Measurements from ENCODE around the gene AOC1. TPM values are rescaled to one million over a fixed set of nuclear protein-coding genes. Genes with fewer than 3 reads are reported as not detected.

The AOC1 gene
- total RNA-seq, 1 experiment from 2014 or later, result not detected

DNA sequence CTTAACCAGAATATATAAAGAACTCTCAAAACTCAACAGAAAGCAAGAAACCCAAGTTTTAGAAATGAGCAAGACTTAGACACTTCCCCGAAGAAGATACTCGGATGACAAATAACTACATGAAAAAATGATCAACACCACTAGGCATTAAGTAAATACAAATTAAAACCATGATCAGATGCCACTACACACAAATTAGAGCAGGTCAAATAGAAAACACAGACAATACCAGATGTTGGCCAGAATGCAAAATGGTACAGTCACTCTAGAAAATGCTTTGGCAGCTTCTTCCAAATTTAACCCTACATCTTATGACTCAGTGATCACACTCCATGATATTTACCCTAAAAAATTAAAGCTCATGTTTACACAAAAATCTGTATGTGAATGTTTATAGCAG lies 33.3 kb upstream of the AOC1 start:
- Histone ChIP-seq H3F3A (ENCODE audit: low read length, unreplicated experiment) (no peaks in the 10 kb centered on the region), H3K79me2 (ENCODE audit: low read length) (no peaks in the 10 kb centered on the region), H3K27ac (ENCODE audit: low read length) (no peak overlapping the region), H3K9me2 (replicated peaks; ENCODE audit: low read length) (no peaks in the 10 kb centered on the region), H3K4me3 (ENCODE audit: low read length) (no peak overlapping the region), H3K9me3 (ENCODE audit: low read length) (no peaks in the 10 kb centered on the region), H3K36me3 (ENCODE audit: low read depth, low read length) (no peaks in the 10 kb centered on the region), H3K4me1 (ENCODE audit: insufficient read depth, low read length) (no peaks in the 10 kb centered on the region), H4K20me1 (ENCODE audit: low read length) (no peaks in the 10 kb centered on the region), H3K9ac (ENCODE audit: low read length) (no peak overlapping the region), H3K27me3 (ENCODE audit: low read length) (peaks cover 45% of the 10 kb centered on the region; the same call in 1 of the 2 replicates), H3K4me2 (ENCODE audit: low read length) (no peak overlapping the region), H2AFZ (ENCODE audit: low read length) (no peak overlapping the region)
- DNase-seq (no peak), ATAC-seq (no peak)
- TF ChIP-seq EZH2 (IDR thresholded peaks at IDR 0.05; ENCODE audit: low read length, unreplicated experiment) (no peak), CTCF (conservative IDR thresholded peaks at IDR 0.05; ENCODE audit: low read depth, low read length) (no peak), EZH2phosphoT487 (IDR thresholded peaks at IDR 0.05; ENCODE audit: borderline replicate concordance, low read length) (no peak)
- ChIA-PET POLR2A (ENCODE audit: unreplicated experiment) (no interaction called here), CTCF (no interaction called here)
- intact Hi-C loops (cut with micrococcal nuclease), result no loop called here
- BruUV-seq (replicated peaks), result no TSS peak

GRCh38 chr7:150820148-150820547 lies 32.2 kb upstream of the AOC1 start:
- no TSS peak for BruUV-seq (replicated peaks)
- TF ChIP-seq CTCF (conservative IDR thresholded peaks at IDR 0.05; ENCODE audit: low read depth, low read length) (no peak), EZH2 (IDR thresholded peaks at IDR 0.05; ENCODE audit: low read length, unreplicated experiment) (no peak), EZH2phosphoT487 (IDR thresholded peaks at IDR 0.05; ENCODE audit: borderline replicate concordance, low read length) (no peak)
- DNase-seq (no peak), ATAC-seq (no peak)
- intact Hi-C loops (cut with micrococcal nuclease), result no loop called here
- H3K9ac ChIP-seq (ENCODE audit: low read length), result no peak overlapping the region
- no peaks in the 10 kb centered on the region for H3F3A ChIP-seq (ENCODE audit: low read length, unreplicated experiment)
- H3K36me3 ChIP-seq (ENCODE audit: low read depth, low read length), result no peaks in the 10 kb centered on the region
- no peaks in the 10 kb centered on the region for H3K9me3 ChIP-seq (ENCODE audit: low read length)
- H3K4me2 ChIP-seq (ENCODE audit: low read length), result no peak overlapping the region
- CTCF ChIA-PET, result no interaction called here
- no peaks in the 10 kb centered on the region for H3K79me2 ChIP-seq (ENCODE audit: low read length)
- no peaks in the 10 kb centered on the region for H3K9me2 ChIP-seq (replicated peaks; ENCODE audit: low read length)
- no peak overlapping the region for H3K27ac ChIP-seq (ENCODE audit: low read length)
- peaks cover 54% of the 10 kb centered on the region for H3K27me3 ChIP-seq (ENCODE audit: low read length)
- POLR2A ChIA-PET (ENCODE audit: unreplicated experiment), result no interaction called here
- H3K4me3 ChIP-seq (ENCODE audit: low read length), result no peak overlapping the region
- no peaks in the 10 kb centered on the region for H3K4me1 ChIP-seq (ENCODE audit: insufficient read depth, low read length)
- no peak overlapping the region for H2AFZ ChIP-seq (ENCODE audit: low read length)
- H4K20me1 ChIP-seq (ENCODE audit: low read length), result no peaks in the 10 kb centered on the region

GRCh38 chr7:150820578-150821198 lies 31.6 kb upstream of the AOC1 start:
- DNase-seq (no peak), ATAC-seq (no peak)
- H3K9me3 ChIP-seq (ENCODE audit: low read length), result no peaks in the 10 kb centered on the region
- no peak overlapping the region for H3K9ac ChIP-seq (ENCODE audit: low read length)
- intact Hi-C loops (cut with micrococcal nuclease), result no loop called here
- CTCF ChIA-PET, result no interaction called here
- H3K4me1 ChIP-seq (ENCODE audit: insufficient read depth, low read length), result no peaks in the 10 kb centered on the region
- POLR2A ChIA-PET (ENCODE audit: unreplicated experiment), result no interaction called here
- peaks cover 58% of the 10 kb centered on the region for H3K27me3 ChIP-seq (ENCODE audit: low read length)
- H3K4me2 ChIP-seq (ENCODE audit: low read length), result no peak overlapping the region
- H3K79me2 ChIP-seq (ENCODE audit: low read length), result no peaks in the 10 kb centered on the region
- TF ChIP-seq CTCF (conservative IDR thresholded peaks at IDR 0.05; ENCODE audit: low read depth, low read length) (no peak), EZH2 (IDR thresholded peaks at IDR 0.05; ENCODE audit: low read length, unreplicated experiment) (no peak), EZH2phosphoT487 (IDR thresholded peaks at IDR 0.05; ENCODE audit: borderline replicate concordance, low read length) (no peak)
- H3K36me3 ChIP-seq (ENCODE audit: low read depth, low read length), result no peaks in the 10 kb centered on the region
- H3F3A ChIP-seq (ENCODE audit: low read length, unreplicated experiment), result no peaks in the 10 kb centered on the region
- BruUV-seq (replicated peaks), result no TSS peak
- no peaks in the 10 kb centered on the region for H4K20me1 ChIP-seq (ENCODE audit: low read length)
- no peak overlapping the region for H3K27ac ChIP-seq (ENCODE audit: low read length)
- no peak overlapping the region for H3K4me3 ChIP-seq (ENCODE audit: low read length)
- H3K9me2 ChIP-seq (replicated peaks; ENCODE audit: low read length), result no peaks in the 10 kb centered on the region
- H2AFZ ChIP-seq (ENCODE audit: low read length), result no peak overlapping the region

Measured in PC-3 (cell line).